ENCODE results near the gene SERINC5.

The SERINC5 gene

DNA sequence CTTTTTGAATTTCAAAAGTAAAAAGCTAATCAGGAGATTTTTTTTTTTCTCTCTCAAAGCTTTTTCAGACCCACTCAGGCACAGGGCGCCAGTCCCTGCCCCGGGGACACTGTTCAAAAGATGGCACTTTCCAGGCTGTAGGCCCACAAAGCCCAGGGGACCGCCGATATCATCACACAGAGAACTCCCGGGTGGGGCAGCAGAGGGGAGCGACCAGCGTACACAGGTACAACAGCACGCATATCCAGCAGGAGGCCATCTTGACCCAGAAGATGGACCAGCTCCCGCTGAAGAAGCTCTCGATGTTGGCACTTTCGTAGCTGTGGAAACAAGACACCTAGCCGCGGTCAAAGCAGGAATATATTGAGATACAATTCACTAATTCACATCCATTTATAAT is 112.4 kb downstream of the SERINC5 start:
- TF ChIP-seq ZNF565 (CRISPR knock-in tag; conservative IDR thresholded peaks at IDR 0.05; ENCODE audit: low read depth) (no peak), PPARA (CRISPR knock-in tag; IDR thresholded peaks at IDR 0.05; ENCODE audit: borderline replicate concordance) (no peak), ZNF8 (CRISPR knock-in tag; IDR thresholded peaks at IDR 0.05) (no peak), ARNTL (CRISPR knock-in tag; IDR thresholded peaks at IDR 0.05; ENCODE audit: borderline replicate concordance, low read depth) (no peak), TOX (CRISPR knock-in tag; IDR thresholded peaks at IDR 0.05; ENCODE audit: borderline replicate concordance) (no peak), SNAI2 (CRISPR knock-in tag; IDR thresholded peaks at IDR 0.05) (no peak), TCF4 (CRISPR knock-in tag; IDR thresholded peaks at IDR 0.05; ENCODE audit: borderline replicate concordance) (no peak), GLIS3 (CRISPR knock-in tag; IDR thresholded peaks at IDR 0.05) (no peak), ZFP30 (CRISPR knock-in tag; IDR thresholded peaks at IDR 0.05) (no peak), ISL1 (CRISPR knock-in tag; IDR thresholded peaks at IDR 0.05) (no peak), CSDC2 (CRISPR knock-in tag; IDR thresholded peaks at IDR 0.05) (no peak), BACH2 (CRISPR knock-in tag; IDR thresholded peaks at IDR 0.05; ENCODE audit: borderline replicate concordance) (no peak), CSRNP3 (CRISPR knock-in tag; IDR thresholded peaks at IDR 0.05) (no peak), ZNF70 (CRISPR knock-in tag; IDR thresholded peaks at IDR 0.05) (no peak), RARB (CRISPR knock-in tag; IDR thresholded peaks at IDR 0.05) (no peak), ZC3H10 (CRISPR knock-in tag; IDR thresholded peaks at IDR 0.05) (no peak)
- TF ChIP-seq, protein P1, sequence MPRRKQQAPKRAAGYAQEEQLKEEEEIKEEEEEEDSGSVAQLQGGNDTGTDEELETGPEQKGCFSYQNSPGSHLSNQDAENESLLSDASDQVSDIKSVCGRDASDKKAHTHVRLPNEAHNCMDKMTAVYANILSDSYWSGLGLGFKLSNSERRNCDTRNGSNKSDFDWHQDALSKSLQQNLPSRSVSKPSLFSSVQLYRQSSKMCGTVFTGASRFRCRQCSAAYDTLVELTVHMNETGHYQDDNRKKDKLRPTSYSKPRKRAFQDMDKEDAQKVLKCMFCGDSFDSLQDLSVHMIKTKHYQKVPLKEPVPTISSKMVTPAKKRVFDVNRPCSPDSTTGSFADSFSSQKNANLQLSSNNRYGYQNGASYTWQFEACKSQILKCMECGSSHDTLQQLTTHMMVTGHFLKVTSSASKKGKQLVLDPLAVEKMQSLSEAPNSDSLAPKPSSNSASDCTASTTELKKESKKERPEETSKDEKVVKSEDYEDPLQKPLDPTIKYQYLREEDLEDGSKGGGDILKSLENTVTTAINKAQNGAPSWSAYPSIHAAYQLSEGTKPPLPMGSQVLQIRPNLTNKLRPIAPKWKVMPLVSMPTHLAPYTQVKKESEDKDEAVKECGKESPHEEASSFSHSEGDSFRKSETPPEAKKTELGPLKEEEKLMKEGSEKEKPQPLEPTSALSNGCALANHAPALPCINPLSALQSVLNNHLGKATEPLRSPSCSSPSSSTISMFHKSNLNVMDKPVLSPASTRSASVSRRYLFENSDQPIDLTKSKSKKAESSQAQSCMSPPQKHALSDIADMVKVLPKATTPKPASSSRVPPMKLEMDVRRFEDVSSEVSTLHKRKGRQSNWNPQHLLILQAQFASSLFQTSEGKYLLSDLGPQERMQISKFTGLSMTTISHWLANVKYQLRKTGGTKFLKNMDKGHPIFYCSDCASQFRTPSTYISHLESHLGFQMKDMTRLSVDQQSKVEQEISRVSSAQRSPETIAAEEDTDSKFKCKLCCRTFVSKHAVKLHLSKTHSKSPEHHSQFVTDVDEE (CRISPR knock-in tag; IDR thresholded peaks at IDR 0.05): no peak
- TF ChIP-seq, protein P2, sequence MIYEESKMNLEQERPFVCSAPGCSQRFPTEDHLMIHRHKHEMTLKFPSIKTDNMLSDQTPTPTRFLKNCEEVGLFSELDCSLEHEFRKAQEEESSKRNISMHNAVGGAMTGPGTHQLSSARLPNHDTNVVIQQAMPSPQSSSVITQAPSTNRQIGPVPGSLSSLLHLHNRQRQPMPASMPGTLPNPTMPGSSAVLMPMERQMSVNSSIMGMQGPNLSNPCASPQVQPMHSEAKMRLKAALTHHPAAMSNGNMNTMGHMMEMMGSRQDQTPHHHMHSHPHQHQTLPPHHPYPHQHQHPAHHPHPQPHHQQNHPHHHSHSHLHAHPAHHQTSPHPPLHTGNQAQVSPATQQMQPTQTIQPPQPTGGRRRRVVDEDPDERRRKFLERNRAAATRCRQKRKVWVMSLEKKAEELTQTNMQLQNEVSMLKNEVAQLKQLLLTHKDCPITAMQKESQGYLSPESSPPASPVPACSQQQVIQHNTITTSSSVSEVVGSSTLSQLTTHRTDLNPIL (CRISPR knock-in tag; IDR thresholded peaks at IDR 0.05; ENCODE audit: low read depth): no peak
- TF ChIP-seq, protein P3, sequence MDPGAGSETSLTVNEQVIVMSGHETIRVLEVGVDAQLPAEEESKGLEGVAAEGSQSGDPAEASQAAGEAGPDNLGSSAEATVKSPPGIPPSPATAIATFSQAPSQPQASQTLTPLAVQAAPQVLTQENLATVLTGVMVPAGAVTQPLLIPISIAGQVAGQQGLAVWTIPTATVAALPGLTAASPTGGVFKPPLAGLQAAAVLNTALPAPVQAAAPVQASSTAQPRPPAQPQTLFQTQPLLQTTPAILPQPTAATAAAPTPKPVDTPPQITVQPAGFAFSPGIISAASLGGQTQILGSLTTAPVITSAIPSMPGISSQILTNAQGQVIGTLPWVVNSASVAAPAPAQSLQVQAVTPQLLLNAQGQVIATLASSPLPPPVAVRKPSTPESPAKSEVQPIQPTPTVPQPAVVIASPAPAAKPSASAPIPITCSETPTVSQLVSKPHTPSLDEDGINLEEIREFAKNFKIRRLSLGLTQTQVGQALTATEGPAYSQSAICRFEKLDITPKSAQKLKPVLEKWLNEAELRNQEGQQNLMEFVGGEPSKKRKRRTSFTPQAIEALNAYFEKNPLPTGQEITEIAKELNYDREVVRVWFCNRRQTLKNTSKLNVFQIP (CRISPR knock-in tag; IDR thresholded peaks at IDR 0.05; ENCODE audit: borderline replicate concordance, low read depth): no peak

GRCh38 chr5:80142996-80143395 is 112.9 kb downstream of the SERINC5 start:
- no peak for ATAC-seq
- TF ChIP-seq, protein P3 (CRISPR knock-in tag; IDR thresholded peaks at IDR 0.05; ENCODE audit: borderline replicate concordance, low read depth): no peak
- TF ChIP-seq SNAI2 (CRISPR knock-in tag; IDR thresholded peaks at IDR 0.05) (no peak), BACH2 (CRISPR knock-in tag; IDR thresholded peaks at IDR 0.05; ENCODE audit: borderline replicate concordance) (no peak), PPARA (CRISPR knock-in tag; IDR thresholded peaks at IDR 0.05; ENCODE audit: borderline replicate concordance) (no peak), ISL1 (CRISPR knock-in tag; IDR thresholded peaks at IDR 0.05) (no peak), ZFP30 (CRISPR knock-in tag; IDR thresholded peaks at IDR 0.05) (no peak), RARB (CRISPR knock-in tag; IDR thresholded peaks at IDR 0.05) (no peak), OSR1 (CRISPR knock-in tag; IDR thresholded peaks at IDR 0.05) (no peak), TOX (CRISPR knock-in tag; IDR thresholded peaks at IDR 0.05; ENCODE audit: borderline replicate concordance) (no peak), GLIS3 (CRISPR knock-in tag; IDR thresholded peaks at IDR 0.05) (no peak), PATZ1 (CRISPR knock-in tag; IDR thresholded peaks at IDR 0.05; ENCODE audit: borderline replicate concordance) (no peak)
- TF ChIP-seq, protein P2 (CRISPR knock-in tag; IDR thresholded peaks at IDR 0.05; ENCODE audit: low read depth): no peak

More for the DNA sequence above, 112.4 kb downstream of the SERINC5 start:
- ATAC-seq: no peak

All from SK-N-SH treated with all-trans-retinoic acid at 6 μM for 48 hours (cell line).